ENCODE data around the gene TMEM143. TPM values are rescaled to one million over a fixed set of nuclear protein-coding genes. Genes with fewer than 3 reads are reported as not detected.
"Not testable (repeated sequence)": the region's sequence is repeated elsewhere in the genome, so short reads cannot be mapped to it uniquely, and the experiment has no call there.

Gene TMEM143
- total RNA-seq, 1 experiment from 2014 or later, result 24.8 TPM

DNA sequence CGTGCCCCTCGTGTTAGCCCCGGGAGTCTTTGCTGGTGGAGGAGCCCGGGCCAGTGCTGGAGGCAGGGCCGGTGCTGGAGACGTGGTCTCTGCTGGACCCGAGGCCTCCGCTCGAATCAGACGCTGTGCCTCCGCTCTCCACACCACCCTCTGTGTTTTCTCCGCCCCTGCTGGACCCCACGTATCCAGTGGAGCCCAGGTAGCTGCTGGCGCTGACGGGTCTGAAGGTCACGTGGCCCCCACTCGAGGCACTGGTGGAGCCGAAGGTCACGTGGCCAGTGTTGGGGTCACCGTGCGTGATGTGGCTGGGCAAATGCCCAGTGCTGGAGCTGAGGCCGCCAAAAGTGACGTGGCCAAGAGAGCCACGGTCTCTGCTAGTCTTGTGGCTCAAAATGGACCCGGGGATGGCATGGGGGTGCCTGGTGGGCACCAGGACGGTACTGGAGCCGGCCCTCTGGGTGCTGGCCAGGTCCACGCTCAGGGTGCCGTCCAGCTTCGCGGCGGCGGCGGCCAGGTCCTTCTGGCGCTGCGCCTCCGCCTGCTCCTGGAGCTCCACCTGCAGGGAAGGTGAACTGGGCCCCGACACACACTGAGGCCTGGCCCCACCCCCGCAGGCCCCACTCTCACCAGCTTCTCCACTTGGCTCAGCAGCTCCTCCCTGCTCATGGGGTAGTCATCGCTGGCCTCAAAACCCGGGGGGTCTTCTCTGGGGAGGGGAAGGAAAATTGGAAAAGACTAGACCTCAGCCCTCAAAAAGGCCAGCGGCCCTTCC lies 66.6 kb downstream of the TMEM143 start:
- Histone ChIP-seq H4K20me1 (ENCODE audit: insufficient read depth) (no peaks in the 10 kb centered on the region), H3K4me3 (no peak overlapping the region), H3F3A (ENCODE audit: insufficient read depth, low read depth) (peaks cover 19% of the 10 kb centered on the region; the same call in 1 of the 2 replicates), H3K4me1 (replicated peaks; ENCODE audit: insufficient read depth) (no peaks in the 10 kb centered on the region), H3K79me2 (ENCODE audit: low read depth) (no peaks in the 10 kb centered on the region), H3K9me2 (ENCODE audit: insufficient read depth) (no peaks in the 10 kb centered on the region), H3K27me3 (ENCODE audit: insufficient read depth, low read depth) (0 out of 2 replicates have a peak, but pooled peaks cover 6% of the 10 kb centered on the region), H3K36me3 (ENCODE audit: low read depth) (no peaks in the 10 kb centered on the region), H3K27ac (no peak overlapping the region), H3K9me3 (ENCODE audit: insufficient read depth, low read depth) (no peaks in the 10 kb centered on the region), H3K4me2 (no peak overlapping the region), H2AFZ (no peak overlapping the region)
- ChIA-PET CTCF (interaction anchor here (0.5 kb wide), 1 partner anchor 16 kb away, joined by 4 read pairs; no protein-coding TSS in a partner anchor), POLR2A (ENCODE audit: unreplicated experiment) (no interaction called here)
- TF ChIP-seq EZH2 (IDR thresholded peaks at IDR 0.05; ENCODE audit: low read depth), result no peak
- TF ChIP-seq, protein P1, sequence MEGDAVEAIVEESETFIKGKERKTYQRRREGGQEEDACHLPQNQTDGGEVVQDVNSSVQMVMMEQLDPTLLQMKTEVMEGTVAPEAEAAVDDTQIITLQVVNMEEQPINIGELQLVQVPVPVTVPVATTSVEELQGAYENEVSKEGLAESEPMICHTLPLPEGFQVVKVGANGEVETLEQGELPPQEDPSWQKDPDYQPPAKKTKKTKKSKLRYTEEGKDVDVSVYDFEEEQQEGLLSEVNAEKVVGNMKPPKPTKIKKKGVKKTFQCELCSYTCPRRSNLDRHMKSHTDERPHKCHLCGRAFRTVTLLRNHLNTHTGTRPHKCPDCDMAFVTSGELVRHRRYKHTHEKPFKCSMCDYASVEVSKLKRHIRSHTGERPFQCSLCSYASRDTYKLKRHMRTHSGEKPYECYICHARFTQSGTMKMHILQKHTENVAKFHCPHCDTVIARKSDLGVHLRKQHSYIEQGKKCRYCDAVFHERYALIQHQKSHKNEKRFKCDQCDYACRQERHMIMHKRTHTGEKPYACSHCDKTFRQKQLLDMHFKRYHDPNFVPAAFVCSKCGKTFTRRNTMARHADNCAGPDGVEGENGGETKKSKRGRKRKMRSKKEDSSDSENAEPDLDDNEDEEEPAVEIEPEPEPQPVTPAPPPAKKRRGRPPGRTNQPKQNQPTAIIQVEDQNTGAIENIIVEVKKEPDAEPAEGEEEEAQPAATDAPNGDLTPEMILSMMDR (conservative IDR thresholded peaks at IDR 0.05), result no peak
- BruUV-seq (replicated peaks), result no TSS peak
- intact Hi-C loops (cut with micrococcal nuclease; ENCODE audit: unreplicated experiment), result no loop called here
- no peak for DNase-seq

DNA sequence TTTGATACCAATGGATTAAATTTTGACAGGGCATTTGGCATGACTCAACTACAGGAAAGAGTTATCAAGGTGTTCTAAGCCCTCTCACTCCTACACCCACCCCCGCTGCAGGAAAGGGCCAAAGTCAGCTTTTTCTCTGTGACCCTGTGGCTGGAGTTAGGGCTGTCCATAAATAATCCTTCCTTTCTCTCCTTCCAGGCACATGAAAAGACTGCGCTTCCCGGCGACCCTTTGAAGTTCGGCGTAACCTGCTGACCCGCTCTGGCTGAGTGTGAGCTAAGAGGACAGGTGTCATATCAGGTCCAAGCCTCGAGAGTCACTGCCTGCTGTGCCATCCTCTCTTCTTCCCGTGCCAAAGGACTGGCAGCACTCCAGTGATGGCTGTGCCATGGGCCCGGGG lies 68.3 kb downstream of the TMEM143 start:
- intact Hi-C loops (cut with micrococcal nuclease; ENCODE audit: unreplicated experiment), result no loop called here
- ChIA-PET CTCF (interaction anchor here (0.5 to 0.6 kb wide), 2 partner anchors 330 to 1942 kb away, joined by 3 read pairs; no protein-coding TSS in a partner anchor), POLR2A (ENCODE audit: unreplicated experiment) (interaction anchor here (0.6 kb wide), 1 partner anchor 26 kb away, joined by 17 read pairs; no protein-coding TSS in a partner anchor)
- Histone ChIP-seq H3K9me2 (ENCODE audit: insufficient read depth) (no peaks in the 10 kb centered on the region), H3K4me1 (replicated peaks; ENCODE audit: insufficient read depth) (peaks cover 6% of the 10 kb centered on the region), H2AFZ (no peak overlapping the region), H4K20me1 (ENCODE audit: insufficient read depth) (no peaks in the 10 kb centered on the region), H3K4me2 (no peak overlapping the region), H3K9me3 (ENCODE audit: insufficient read depth, low read depth) (no peaks in the 10 kb centered on the region), H3F3A (ENCODE audit: insufficient read depth, low read depth) (peaks cover 24% of the 10 kb centered on the region; the same call in 1 of the 2 replicates), H3K36me3 (ENCODE audit: low read depth) (no peaks in the 10 kb centered on the region), H3K4me3 (no peak overlapping the region), H3K79me2 (ENCODE audit: low read depth) (no peaks in the 10 kb centered on the region), H3K27me3 (ENCODE audit: insufficient read depth, low read depth) (no peaks in the 10 kb centered on the region), H3K27ac (no peak overlapping the region)
- TF ChIP-seq, protein P1 (conservative IDR thresholded peaks at IDR 0.05), result no peak
- no peak for TF ChIP-seq EZH2 (IDR thresholded peaks at IDR 0.05; ENCODE audit: low read depth)
- BruUV-seq (replicated peaks), result no TSS peak
- no peak for DNase-seq

DNA sequence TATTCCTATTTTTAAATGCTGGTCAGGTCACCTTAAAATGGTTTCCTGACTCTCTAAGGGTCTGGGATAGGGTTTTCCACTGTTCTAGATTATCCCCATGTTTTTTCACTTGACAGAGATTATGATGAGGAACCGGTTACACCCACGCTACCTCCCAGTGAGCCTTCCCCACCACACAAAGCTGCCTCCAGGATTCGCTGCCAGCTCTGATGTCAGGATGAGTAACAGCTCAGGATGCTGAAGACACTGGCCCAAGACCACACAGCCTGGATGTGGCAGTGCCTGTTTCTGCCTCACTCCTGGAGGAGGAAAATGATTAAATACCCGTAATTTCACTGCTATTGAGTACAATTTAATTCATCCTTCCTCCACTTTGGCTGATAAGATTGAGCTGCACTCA lies 70.9 kb downstream of the TMEM143 start:
- POLR2A ChIA-PET (ENCODE audit: unreplicated experiment), result interaction anchor here (0.6 kb wide), 3 partner anchors 24 to 538 kb away, joined by 3 to 5 read pairs (median 4); no protein-coding TSS in a partner anchor

DNA sequence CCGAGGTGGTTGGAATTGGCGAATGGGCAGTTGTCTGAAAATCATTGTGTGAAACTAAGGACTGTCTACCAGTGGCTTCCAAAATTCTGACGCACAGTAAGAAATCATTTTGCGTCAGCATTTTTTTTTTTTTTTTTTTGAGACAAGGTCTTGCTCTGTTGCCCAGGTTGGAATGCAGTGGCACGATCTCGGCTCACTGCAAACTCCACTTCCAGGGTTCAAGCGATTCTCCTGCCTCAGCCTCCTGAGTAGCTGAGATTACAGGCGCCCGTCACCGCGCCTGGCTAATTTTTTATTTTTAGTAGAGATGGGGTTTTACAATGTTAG lies 72.3 kb downstream of the TMEM143 start:
- H3K79me2 ChIP-seq (ENCODE audit: low read depth); DNase-seq; POLR2A ChIA-PET (ENCODE audit: unreplicated experiment); H3K36me3 ChIP-seq (ENCODE audit: low read depth); H2AFZ ChIP-seq; H3K9me2 ChIP-seq (ENCODE audit: insufficient read depth); H3K4me3 ChIP-seq; H3K27me3 ChIP-seq (ENCODE audit: insufficient read depth, low read depth); H3K9me3 ChIP-seq (ENCODE audit: insufficient read depth, low read depth); H4K20me1 ChIP-seq (ENCODE audit: insufficient read depth); H3K27ac ChIP-seq: not testable (repeated sequence)
- Histone ChIP-seq H3F3A (ENCODE audit: insufficient read depth, low read depth) (peaks cover 49% of the 10 kb centered on the region), H3K4me1 (replicated peaks; ENCODE audit: insufficient read depth) (peaks cover 13% of the 10 kb centered on the region), H3K4me2 (peak overlapping the region; percentile 99)
- TSS peak; percentile 7 for BruUV-seq (replicated peaks)
- intact Hi-C loops (cut with micrococcal nuclease; ENCODE audit: unreplicated experiment), result loop anchor here (1.0 to 5.0 kb wide), 3 partner anchors 20 to 41 kb away; no protein-coding TSS in a partner anchor
- CTCF ChIA-PET, result interaction anchor here (0.6 to 0.7 kb wide), 2 partner anchors 20 to 23 kb away, joined by 4 to 7 read pairs; no protein-coding TSS in a partner anchor

More for the DNA sequence above, 70.9 kb downstream of the TMEM143 start:
- CTCF ChIA-PET, result interaction anchor here (0.6 to 0.7 kb wide), 2 partner anchors 94 to 287 kb away, joined by 3 to 5 read pairs; no protein-coding TSS in a partner anchor
- Histone ChIP-seq H3K27ac (no peak overlapping the region), H3K4me1 (replicated peaks; ENCODE audit: insufficient read depth) (peaks cover 13% of the 10 kb centered on the region), H3K9me3 (ENCODE audit: insufficient read depth, low read depth) (no peaks in the 10 kb centered on the region), H3K27me3 (ENCODE audit: insufficient read depth, low read depth) (no peaks in the 10 kb centered on the region), H3K9me2 (ENCODE audit: insufficient read depth) (no peaks in the 10 kb centered on the region), H3K4me2 (no peak overlapping the region), H3K4me3 (no peak overlapping the region), H3K36me3 (ENCODE audit: low read depth) (no peaks in the 10 kb centered on the region), H4K20me1 (ENCODE audit: insufficient read depth) (no peaks in the 10 kb centered on the region; the same call in 1 of the 2 replicates), H3F3A (ENCODE audit: insufficient read depth, low read depth) (peaks cover 36% of the 10 kb centered on the region), H3K79me2 (ENCODE audit: low read depth) (no peaks in the 10 kb centered on the region), H2AFZ (no peak overlapping the region)
- TF ChIP-seq EZH2 (IDR thresholded peaks at IDR 0.05; ENCODE audit: low read depth), result no peak
- TF ChIP-seq, protein P1 (conservative IDR thresholded peaks at IDR 0.05), result no peak
- no TSS peak for BruUV-seq (replicated peaks)
- DNase-seq, result no peak
- intact Hi-C loops (cut with micrococcal nuclease; ENCODE audit: unreplicated experiment), result loop anchor here (5.0 kb wide), 1 partner anchor 40 kb away; no protein-coding TSS in a partner anchor
